Thyroid gland (tissue), 4 donors: Measurements from ENCODE around the gene IGF2BP3.

Source experiments
- CTCF ChIP-seq, 6 experiments: fragments of 200-600 bp in 3 of 6; fragments of 450-650 bp in 3 of 6; sonication (generic) in 3 of 6; IDR thresholded peaks; one replicate each; pipeline ENCODE4 v1.5.1; 2016 to 2019; ENCODE audit warnings: antibody characterized with exemption in 6 of 6, mild to moderate bottlenecking in 2 of 6, inconsistent platforms in 1 of 6, moderate library complexity in 1 of 6
- POLR2A ChIP-seq, 2 donors: fragments of 450-650 bp; IDR thresholded peaks; one replicate each; pipeline ENCODE4 v1.6.1; 2017; ENCODE audit warnings: antibody characterized with exemption in 2 of 2, mild to moderate bottlenecking in 2 of 2, moderate library complexity in 1 of 2

DNA sequence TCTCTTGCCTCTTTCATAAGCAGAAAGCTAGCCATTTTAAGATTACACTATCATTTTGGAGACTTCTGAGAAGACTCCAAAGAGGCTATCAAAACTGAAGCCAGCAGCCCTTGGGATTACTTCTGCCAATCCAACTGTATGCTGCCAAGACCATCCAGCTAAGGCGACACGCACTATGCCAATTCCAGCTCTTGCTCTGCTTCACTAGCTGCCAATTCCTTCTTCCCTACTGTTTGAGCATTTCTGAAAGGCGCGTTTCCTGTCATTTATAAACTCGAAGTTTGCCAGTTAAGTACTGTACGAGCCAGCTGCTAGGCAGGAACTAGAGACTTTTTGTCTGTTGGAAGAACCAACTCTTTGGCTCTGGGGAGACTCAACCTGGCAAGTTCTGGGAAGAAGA lies 134.7 kb downstream of the IGF2BP3 start:
- TF ChIP-seq CTCF (IDR thresholded peaks at IDR 0.05) (no peak), POLR2A (IDR thresholded peaks at IDR 0.05) (no peak)
